Measurements from ENCODE around the gene GNPAT. TPM values are rescaled to one million over a fixed set of nuclear protein-coding genes. Genes with fewer than 3 reads are reported as not detected.

GNPAT gene
- total RNA-seq = 39.0 and 47.5 TPM in 2 replicates

DNA sequence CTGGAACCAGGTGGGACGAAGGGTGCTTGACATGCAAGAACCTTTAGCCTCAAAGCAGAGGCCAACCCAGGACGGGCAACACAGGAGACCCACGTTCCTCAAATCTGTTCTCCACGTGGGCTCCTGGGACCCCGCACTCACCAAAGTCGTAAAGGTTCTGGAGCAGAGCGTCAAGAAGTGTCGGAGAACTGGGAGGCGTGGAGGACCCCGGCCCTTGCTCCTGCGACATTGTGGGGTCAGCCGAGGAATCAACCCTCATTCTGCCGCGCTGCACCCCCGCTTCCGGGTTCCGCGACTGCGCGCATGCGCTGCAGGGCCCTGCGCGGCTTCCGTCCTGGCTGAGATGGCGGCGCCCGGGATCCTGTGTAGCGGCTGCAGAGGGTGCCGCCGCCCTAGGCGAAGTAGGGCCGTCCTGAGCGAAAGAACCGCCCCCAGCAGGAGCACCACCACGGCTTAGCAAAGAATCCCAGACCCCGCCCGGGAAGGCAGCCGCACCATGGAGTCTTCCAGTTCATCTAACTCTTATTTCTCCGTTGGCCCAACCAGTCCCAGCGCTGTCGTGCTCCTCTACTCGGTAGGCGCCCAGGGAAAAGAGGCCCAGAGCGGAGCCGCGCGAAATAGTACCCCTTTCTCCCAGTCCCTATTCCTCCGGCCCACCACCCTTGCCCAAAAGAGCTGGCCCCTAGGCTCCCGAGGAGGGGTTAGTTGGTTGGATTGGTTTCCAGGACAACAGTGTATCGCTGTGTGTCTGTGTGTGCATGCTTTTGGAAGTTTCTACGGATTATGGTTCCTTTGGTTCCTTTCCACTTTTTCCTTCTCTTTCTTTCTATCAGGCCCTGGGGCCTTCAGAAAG lies at the start of gene GNPAT:
TSS of gene GNPAT (plus strand) at position 330 of the 853 bp plus-strand sequence. CDS start at position 497, 167 bp downstream.

Other genes with a start within 250 kb of the GNPAT start
- 26.5 and 28.9 TPM in 2 replicates for gene FAM89A, start 201.0 kb upstream of the GNPAT start, total RNA-seq
- gene TRIM67, start 79.2 kb upstream of the GNPAT start, total RNA-seq = not detected in 2 replicates
- 23.9 and 24.7 TPM in 2 replicates for gene EXOC8, start 96.6 kb downstream of the GNPAT start, total RNA-seq
- gene SPRTN, start 97.1 kb downstream of the GNPAT start, total RNA-seq = 15.5 and 16.6 TPM in 2 replicates
- 48.0 and 60.3 TPM in 2 replicates for gene EGLN1, start 181.1 kb downstream of the GNPAT start, total RNA-seq